ENCODE data around the gene F2.

Gene F2

GRCh38 chr11:46755962-46756361 is 36.9 kb downstream of the F2 start:
- H3K4me2 ChIP-seq (ENCODE audit: low read length), result no peak overlapping the region
- H3K79me2 ChIP-seq, result no peaks in the 10 kb centered on the region
- no peak for TF ChIP-seq CTCF (IDR thresholded peaks at IDR 0.05)
- H3K4me1 ChIP-seq, result no peaks in the 10 kb centered on the region
- no peaks in the 10 kb centered on the region for H3K36me3 ChIP-seq (ENCODE audit: control insufficient read depth, insufficient read depth, low read length)
- H3K27me3 ChIP-seq (ENCODE audit: control insufficient read depth, insufficient read depth, low read length), result no peaks in the 10 kb centered on the region
- no peak overlapping the region for H3K9ac ChIP-seq
- H3K27ac ChIP-seq, result no peak overlapping the region
- no peak overlapping the region for H2AFZ ChIP-seq
- H3K9me3 ChIP-seq (ENCODE audit: control insufficient read depth, low read length), result no peaks in the 10 kb centered on the region
- no peak overlapping the region for H3K4me3 ChIP-seq (ENCODE audit: low read depth, low read length)

- no peak overlapping the region for H3K4me3 ChIP-seq (ENCODE audit: low read depth, low read length)
- H3K27me3 ChIP-seq (ENCODE audit: control insufficient read depth, insufficient read depth, low read length), result no peaks in the 10 kb centered on the region
- H2AFZ ChIP-seq, result no peak overlapping the region
- H3K79me2 ChIP-seq, result no peaks in the 10 kb centered on the region
- TF ChIP-seq CTCF (IDR thresholded peaks at IDR 0.05), result no peak
- H3K9ac ChIP-seq, result no peak overlapping the region
- H3K4me2 ChIP-seq (ENCODE audit: low read length), result no peak overlapping the region
- no peaks in the 10 kb centered on the region for H3K36me3 ChIP-seq (ENCODE audit: control insufficient read depth, insufficient read depth, low read length)
- no peaks in the 10 kb centered on the region for H3K9me3 ChIP-seq (ENCODE audit: control insufficient read depth, low read length)
- H3K27ac ChIP-seq, result no peak overlapping the region
- no peaks in the 10 kb centered on the region for H3K4me1 ChIP-seq
Observed at GRCh38 chr11:46759196-46759595, 40.2 kb downstream of the F2 start.

GRCh38 chr11:46760429-46761128 is 41.6 kb downstream of the F2 start:
- Histone ChIP-seq H3K36me3 (ENCODE audit: control insufficient read depth, insufficient read depth, low read length) (no peaks in the 10 kb centered on the region), H3K27ac (no peak overlapping the region), H3K9ac (no peak overlapping the region), H3K4me2 (ENCODE audit: low read length) (no peak overlapping the region), H3K9me3 (ENCODE audit: control insufficient read depth, low read length) (no peaks in the 10 kb centered on the region), H3K4me3 (ENCODE audit: low read depth, low read length) (no peak overlapping the region), H3K4me1 (no peaks in the 10 kb centered on the region), H3K79me2 (no peaks in the 10 kb centered on the region), H2AFZ (no peak overlapping the region), H3K27me3 (ENCODE audit: control insufficient read depth, insufficient read depth, low read length) (no peaks in the 10 kb centered on the region)
- no peak for TF ChIP-seq CTCF (IDR thresholded peaks at IDR 0.05)

- Histone ChIP-seq H3K9me3 (ENCODE audit: control insufficient read depth, low read length) (no peaks in the 10 kb centered on the region), H3K79me2 (no peaks in the 10 kb centered on the region), H3K36me3 (ENCODE audit: control insufficient read depth, insufficient read depth, low read length) (no peaks in the 10 kb centered on the region), H3K27ac (no peak overlapping the region), H3K27me3 (ENCODE audit: control insufficient read depth, insufficient read depth, low read length) (no peaks in the 10 kb centered on the region), H2AFZ (no peak overlapping the region), H3K4me2 (ENCODE audit: low read length) (no peak overlapping the region), H3K4me1 (no peaks in the 10 kb centered on the region), H3K4me3 (ENCODE audit: low read depth, low read length) (no peak overlapping the region), H3K9ac (no peak overlapping the region)
- TF ChIP-seq CTCF (IDR thresholded peaks at IDR 0.05), result no peak
Observed at GRCh38 chr11:46761807-46762206, 42.8 kb downstream of the F2 start.

- no peak overlapping the region for H2AFZ ChIP-seq
- no peaks in the 10 kb centered on the region for H3K79me2 ChIP-seq
- no peaks in the 10 kb centered on the region for H3K9me3 ChIP-seq (ENCODE audit: control insufficient read depth, low read length)
- no peak for TF ChIP-seq CTCF (IDR thresholded peaks at IDR 0.05)
- no peak overlapping the region for H3K4me2 ChIP-seq (ENCODE audit: low read length)
- H3K27me3 ChIP-seq (ENCODE audit: control insufficient read depth, insufficient read depth, low read length), result no peaks in the 10 kb centered on the region
- H3K4me3 ChIP-seq (ENCODE audit: low read depth, low read length), result no peak overlapping the region
- H3K9ac ChIP-seq, result no peak overlapping the region
- H3K36me3 ChIP-seq (ENCODE audit: control insufficient read depth, insufficient read depth, low read length), result no peaks in the 10 kb centered on the region
- H3K4me1 ChIP-seq, result no peaks in the 10 kb centered on the region
- H3K27ac ChIP-seq, result no peak overlapping the region
Observed at GRCh38 chr11:46762248-46762647, 43.2 kb downstream of the F2 start.
